HG03135 (cell line): ENCODE results near the gene SYK.

ENCODE experiments used
- ATAC-seq: cut with Tn5 transposase; IDR thresholded peaks from one replicate; pipeline ENCODE4 v1.9.1; 2021; ENCODE audit warnings: mild to moderate bottlenecking, moderate library complexity; ENCODE audit not compliant: unreplicated experiment

Gene SYK

DNA sequence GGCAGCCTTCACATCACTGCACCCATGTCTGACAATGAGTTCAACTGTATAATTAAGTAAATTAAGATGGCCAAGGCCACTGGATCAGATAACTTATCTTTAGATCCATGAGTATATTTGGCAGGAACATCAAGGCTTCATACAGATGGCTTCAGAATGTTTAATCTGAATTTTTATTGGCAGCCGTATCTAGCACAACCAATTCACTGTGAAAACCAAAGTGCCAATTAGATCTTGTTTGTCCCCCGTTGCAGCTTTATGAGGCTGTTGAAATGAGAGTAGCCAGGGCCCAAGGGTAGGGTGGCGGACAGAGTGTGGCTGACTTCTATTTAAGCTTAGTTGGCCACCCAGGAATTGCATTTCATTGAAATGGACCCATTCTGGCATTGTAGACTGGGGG lies 137.7 kb downstream of the SYK start:
- no peak for ATAC-seq

DNA sequence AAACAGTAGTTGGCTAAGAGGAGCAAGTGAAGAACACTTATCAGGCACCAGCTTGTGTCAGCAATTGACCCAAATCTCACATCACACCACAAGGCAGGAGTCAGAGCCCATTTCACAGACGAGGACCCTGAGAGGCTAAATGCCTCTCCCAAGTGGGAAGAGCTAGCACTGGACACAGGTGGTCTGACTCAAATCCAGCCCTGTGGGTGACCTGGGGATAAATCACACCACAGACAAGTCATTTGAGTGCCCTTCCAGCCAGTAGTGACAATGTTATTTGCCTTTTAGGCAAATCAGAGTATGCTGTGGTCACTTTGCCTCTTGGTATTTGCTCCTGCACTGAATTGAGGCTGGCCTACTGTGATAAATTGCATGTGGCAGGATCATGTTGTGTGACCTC lies 138.7 kb downstream of the SYK start:
- ATAC-seq, result no peak

- ATAC-seq, result no peak
Observed at GRCh38 chr9:90941661-90942060, 140.0 kb downstream of the SYK start.

DNA sequence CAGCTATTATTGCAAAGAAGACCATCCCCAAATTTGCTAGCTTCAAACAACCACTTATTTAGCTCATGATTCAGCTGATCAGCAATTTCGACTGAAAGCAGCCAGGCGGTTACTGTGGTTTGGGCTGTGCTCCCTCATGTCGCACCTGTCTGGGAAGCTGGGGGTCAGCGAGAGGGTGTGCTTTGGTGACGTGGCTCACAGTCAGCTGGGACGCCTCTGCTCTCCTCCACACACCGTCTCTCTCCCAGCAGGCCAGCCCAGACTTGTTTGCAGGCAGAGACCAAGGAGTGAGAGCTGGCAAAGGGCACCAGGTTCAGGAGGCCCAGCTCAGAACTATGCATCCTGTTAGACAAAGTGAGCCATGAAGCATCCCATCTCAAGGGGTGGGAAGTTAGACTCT lies 140.9 kb downstream of the SYK start:
- ATAC-seq, result no peak

GRCh38 chr9:90943341-90943740 lies 141.7 kb downstream of the SYK start:
- ATAC-seq, result no peak

DNA sequence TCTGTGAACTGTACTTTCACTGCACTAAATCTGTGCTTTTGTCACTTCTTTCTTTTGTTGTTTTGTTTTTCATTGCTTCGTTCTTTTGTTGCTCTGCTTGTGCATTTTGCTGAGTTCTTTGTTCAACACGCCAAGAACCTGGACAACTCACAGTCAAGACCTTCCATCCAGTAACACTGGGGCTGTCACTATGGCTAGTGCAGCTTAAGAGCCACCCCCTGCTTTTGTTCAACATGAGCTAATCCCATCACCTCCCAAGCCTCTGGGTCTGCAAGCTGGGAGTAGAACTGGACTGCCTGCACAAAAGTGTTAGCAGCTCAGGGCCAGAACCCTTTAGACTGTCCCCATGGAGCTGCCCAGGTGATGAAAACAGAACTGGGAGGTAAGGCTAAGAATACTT lies 143.7 kb downstream of the SYK start:
- no peak for ATAC-seq

- ATAC-seq, result no peak
Observed at GRCh38 chr9:90946982-90947381, 145.4 kb downstream of the SYK start.
